ENCODE data around the gene MINK1. TPM values are rescaled to one million over a fixed set of nuclear protein-coding genes. Genes with fewer than 3 reads are reported as not detected.
"Not testable (repeated sequence)": the region's sequence is repeated elsewhere in the genome, so short reads cannot be mapped to it uniquely, and the experiment has no call there.

MINK1 gene
- total RNA-seq, 1 experiment from 2014 or later = 105 TPM

DNA sequence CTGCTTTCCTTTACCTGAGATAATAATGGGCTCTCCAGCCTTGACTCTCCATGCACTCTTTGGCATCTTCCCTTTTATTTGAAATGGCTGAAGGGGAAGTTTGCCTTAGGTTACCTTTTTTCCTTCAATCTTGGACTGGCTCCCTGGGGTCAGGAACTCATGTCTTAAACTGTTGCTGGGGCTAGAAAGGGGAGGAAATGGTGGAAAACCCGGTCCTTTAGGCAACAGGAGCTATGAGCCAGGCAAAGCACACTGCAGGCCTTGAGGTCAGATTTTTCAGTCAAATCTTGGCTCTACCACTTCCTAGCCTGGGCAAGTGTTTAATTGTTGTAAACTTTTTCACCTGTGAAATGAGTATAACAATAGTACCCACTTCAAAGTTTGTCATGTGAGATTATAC is 30.2 kb downstream of the MINK1 start (continued):
- TF ChIP-seq, protein P1, sequence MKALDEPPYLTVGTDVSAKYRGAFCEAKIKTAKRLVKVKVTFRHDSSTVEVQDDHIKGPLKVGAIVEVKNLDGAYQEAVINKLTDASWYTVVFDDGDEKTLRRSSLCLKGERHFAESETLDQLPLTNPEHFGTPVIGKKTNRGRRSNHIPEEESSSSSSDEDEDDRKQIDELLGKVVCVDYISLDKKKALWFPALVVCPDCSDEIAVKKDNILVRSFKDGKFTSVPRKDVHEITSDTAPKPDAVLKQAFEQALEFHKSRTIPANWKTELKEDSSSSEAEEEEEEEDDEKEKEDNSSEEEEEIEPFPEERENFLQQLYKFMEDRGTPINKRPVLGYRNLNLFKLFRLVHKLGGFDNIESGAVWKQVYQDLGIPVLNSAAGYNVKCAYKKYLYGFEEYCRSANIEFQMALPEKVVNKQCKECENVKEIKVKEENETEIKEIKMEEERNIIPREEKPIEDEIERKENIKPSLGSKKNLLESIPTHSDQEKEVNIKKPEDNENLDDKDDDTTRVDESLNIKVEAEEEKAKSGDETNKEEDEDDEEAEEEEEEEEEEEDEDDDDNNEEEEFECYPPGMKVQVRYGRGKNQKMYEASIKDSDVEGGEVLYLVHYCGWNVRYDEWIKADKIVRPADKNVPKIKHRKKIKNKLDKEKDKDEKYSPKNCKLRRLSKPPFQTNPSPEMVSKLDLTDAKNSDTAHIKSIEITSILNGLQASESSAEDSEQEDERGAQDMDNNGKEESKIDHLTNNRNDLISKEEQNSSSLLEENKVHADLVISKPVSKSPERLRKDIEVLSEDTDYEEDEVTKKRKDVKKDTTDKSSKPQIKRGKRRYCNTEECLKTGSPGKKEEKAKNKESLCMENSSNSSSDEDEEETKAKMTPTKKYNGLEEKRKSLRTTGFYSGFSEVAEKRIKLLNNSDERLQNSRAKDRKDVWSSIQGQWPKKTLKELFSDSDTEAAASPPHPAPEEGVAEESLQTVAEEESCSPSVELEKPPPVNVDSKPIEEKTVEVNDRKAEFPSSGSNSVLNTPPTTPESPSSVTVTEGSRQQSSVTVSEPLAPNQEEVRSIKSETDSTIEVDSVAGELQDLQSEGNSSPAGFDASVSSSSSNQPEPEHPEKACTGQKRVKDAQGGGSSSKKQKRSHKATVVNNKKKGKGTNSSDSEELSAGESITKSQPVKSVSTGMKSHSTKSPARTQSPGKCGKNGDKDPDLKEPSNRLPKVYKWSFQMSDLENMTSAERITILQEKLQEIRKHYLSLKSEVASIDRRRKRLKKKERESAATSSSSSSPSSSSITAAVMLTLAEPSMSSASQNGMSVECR (CRISPR knock-in tag; IDR thresholded peaks at IDR 0.05; ENCODE audit: borderline replicate concordance) = no peak
- TF ChIP-seq, protein P2, sequence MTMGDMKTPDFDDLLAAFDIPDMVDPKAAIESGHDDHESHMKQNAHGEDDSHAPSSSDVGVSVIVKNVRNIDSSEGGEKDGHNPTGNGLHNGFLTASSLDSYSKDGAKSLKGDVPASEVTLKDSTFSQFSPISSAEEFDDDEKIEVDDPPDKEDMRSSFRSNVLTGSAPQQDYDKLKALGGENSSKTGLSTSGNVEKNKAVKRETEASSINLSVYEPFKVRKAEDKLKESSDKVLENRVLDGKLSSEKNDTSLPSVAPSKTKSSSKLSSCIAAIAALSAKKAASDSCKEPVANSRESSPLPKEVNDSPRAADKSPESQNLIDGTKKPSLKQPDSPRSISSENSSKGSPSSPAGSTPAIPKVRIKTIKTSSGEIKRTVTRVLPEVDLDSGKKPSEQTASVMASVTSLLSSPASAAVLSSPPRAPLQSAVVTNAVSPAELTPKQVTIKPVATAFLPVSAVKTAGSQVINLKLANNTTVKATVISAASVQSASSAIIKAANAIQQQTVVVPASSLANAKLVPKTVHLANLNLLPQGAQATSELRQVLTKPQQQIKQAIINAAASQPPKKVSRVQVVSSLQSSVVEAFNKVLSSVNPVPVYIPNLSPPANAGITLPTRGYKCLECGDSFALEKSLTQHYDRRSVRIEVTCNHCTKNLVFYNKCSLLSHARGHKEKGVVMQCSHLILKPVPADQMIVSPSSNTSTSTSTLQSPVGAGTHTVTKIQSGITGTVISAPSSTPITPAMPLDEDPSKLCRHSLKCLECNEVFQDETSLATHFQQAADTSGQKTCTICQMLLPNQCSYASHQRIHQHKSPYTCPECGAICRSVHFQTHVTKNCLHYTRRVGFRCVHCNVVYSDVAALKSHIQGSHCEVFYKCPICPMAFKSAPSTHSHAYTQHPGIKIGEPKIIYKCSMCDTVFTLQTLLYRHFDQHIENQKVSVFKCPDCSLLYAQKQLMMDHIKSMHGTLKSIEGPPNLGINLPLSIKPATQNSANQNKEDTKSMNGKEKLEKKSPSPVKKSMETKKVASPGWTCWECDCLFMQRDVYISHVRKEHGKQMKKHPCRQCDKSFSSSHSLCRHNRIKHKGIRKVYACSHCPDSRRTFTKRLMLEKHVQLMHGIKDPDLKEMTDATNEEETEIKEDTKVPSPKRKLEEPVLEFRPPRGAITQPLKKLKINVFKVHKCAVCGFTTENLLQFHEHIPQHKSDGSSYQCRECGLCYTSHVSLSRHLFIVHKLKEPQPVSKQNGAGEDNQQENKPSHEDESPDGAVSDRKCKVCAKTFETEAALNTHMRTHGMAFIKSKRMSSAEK (CRISPR knock-in tag; IDR thresholded peaks at IDR 0.05; ENCODE audit: borderline replicate concordance) = no peak
- TF ChIP-seq CREB1 (CRISPR knock-in tag; IDR thresholded peaks at IDR 0.05) (no peak), TCF7 (CRISPR knock-in tag; IDR thresholded peaks at IDR 0.05; ENCODE audit: low read depth) (no peak), OVOL2 (CRISPR knock-in tag; IDR thresholded peaks at IDR 0.05; ENCODE audit: borderline replicate concordance) (no peak), ZNF423 (CRISPR knock-in tag; IDR thresholded peaks at IDR 0.05) (no peak), FOXP4 (CRISPR knock-in tag; IDR thresholded peaks at IDR 0.05) (no peak), TEAD4 (CRISPR knock-in tag; IDR thresholded peaks at IDR 0.05) (no peak), CBFB (CRISPR knock-in tag; IDR thresholded peaks at IDR 0.05; ENCODE audit: low read depth) (no peak), NFATC4 (CRISPR knock-in tag; IDR thresholded peaks at IDR 0.05) (no peak)
- TF ChIP-seq, protein P3, sequence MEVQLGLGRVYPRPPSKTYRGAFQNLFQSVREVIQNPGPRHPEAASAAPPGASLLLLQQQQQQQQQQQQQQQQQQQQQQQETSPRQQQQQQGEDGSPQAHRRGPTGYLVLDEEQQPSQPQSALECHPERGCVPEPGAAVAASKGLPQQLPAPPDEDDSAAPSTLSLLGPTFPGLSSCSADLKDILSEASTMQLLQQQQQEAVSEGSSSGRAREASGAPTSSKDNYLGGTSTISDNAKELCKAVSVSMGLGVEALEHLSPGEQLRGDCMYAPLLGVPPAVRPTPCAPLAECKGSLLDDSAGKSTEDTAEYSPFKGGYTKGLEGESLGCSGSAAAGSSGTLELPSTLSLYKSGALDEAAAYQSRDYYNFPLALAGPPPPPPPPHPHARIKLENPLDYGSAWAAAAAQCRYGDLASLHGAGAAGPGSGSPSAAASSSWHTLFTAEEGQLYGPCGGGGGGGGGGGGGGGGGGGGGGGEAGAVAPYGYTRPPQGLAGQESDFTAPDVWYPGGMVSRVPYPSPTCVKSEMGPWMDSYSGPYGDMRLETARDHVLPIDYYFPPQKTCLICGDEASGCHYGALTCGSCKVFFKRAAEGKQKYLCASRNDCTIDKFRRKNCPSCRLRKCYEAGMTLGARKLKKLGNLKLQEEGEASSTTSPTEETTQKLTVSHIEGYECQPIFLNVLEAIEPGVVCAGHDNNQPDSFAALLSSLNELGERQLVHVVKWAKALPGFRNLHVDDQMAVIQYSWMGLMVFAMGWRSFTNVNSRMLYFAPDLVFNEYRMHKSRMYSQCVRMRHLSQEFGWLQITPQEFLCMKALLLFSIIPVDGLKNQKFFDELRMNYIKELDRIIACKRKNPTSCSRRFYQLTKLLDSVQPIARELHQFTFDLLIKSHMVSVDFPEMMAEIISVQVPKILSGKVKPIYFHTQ (CRISPR knock-in tag; IDR thresholded peaks at IDR 0.05) = no peak
- TF ChIP-seq, protein P4, sequence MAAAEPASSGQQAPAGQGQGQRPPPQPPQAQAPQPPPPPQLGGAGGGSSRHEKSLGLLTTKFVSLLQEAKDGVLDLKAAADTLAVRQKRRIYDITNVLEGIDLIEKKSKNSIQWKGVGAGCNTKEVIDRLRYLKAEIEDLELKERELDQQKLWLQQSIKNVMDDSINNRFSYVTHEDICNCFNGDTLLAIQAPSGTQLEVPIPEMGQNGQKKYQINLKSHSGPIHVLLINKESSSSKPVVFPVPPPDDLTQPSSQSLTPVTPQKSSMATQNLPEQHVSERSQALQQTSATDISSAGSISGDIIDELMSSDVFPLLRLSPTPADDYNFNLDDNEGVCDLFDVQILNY (CRISPR knock-in tag; IDR thresholded peaks at IDR 0.05) = no peak
- TF ChIP-seq, protein P5, sequence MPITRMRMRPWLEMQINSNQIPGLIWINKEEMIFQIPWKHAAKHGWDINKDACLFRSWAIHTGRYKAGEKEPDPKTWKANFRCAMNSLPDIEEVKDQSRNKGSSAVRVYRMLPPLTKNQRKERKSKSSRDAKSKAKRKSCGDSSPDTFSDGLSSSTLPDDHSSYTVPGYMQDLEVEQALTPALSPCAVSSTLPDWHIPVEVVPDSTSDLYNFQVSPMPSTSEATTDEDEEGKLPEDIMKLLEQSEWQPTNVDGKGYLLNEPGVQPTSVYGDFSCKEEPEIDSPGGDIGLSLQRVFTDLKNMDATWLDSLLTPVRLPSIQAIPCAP (CRISPR knock-in tag; IDR thresholded peaks at IDR 0.05) = no peak

DNA sequence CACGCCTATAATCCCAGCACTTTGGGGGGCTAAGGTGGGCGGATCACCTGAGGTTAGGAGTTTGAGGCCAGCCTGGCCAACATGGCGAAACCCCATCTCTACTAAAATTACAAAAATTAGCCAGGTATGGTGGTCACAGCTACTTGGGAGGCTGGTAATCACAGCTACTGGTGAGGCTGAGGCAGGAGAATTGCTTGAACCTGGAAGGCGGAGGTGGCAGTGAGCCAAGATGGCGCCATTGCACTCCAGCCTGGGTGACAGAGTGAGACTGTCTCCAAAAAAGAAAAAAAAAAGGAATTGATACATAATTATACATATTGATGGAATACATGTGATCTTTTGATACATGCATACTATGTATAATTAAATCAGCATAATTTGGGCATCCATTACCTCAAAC is 34.4 kb downstream of the MINK1 start:
- not testable (repeated sequence) for H3K27ac Mint-ChIP-seq; DNase-seq (ENCODE audit: low spot score); H3K27me3 Mint-ChIP-seq (ENCODE audit: low read depth); H3K9me3 Mint-ChIP-seq; H3K4me3 Mint-ChIP-seq; H3K36me3 Mint-ChIP-seq; ATAC-seq; H3K4me1 Mint-ChIP-seq
- ChIA-PET CTCF (interaction anchor here (1.1 to 1.5 kb wide), 3 partner anchors 13 to 157 kb away, joined by 3 to 6 read pairs (median 4); partner anchors contain the start of gene ARRB2), POLR2A (interaction anchor here (1.5 kb wide), 1 partner anchor 8 kb away, joined by 4 read pairs; no protein-coding TSS in a partner anchor)

Data from WTC11 (cell line).